H1 (cell line): Measurements from ENCODE around the gene VGLL4. TPM values are rescaled to one million over a fixed set of nuclear protein-coding genes. Genes with fewer than 3 reads are reported as not detected.
A peak's percentile ranks its signal among the peaks of the same experiment; 100 is the strongest.

Experiments used
- CTCF ChIA-PET: fragments of 300-600 bp; sonication (Branson Sonifier 250); formaldehyde crosslinking; loops from one replicate; lab custom pipeline; 2021; ENCODE audit not compliant: partially characterized antibody; lab: Charles Lee
- POLR2A ChIA-PET: fragments of 300-600 bp; sonication (Branson Sonifier 250); formaldehyde crosslinking; loops from one replicate; lab custom pipeline; 2021; ENCODE audit warnings: inconsistent platforms; ENCODE audit not compliant: partially characterized antibody; lab: Charles Lee
- DNase-seq, 2 experiments: peaks; one replicate each; pipeline versions ENCODE4 v3.0.0 to v3.0.0-alpha.2; 2010 to 2022; ENCODE audit warnings: low spot score in 2 of 2, low read depth in 1 of 2, mixed read lengths in 1 of 2
- FAIRE-seq: peaks from 2 replicates; lab custom pipeline; 2011; peaks lifted over from hg19 to GRCh38; lab: Jason Lieb, UNC
- H2AFZ ChIP-seq: 2 replicates; pipeline ENCODE4 v1.8.1; 2012; ENCODE audit warnings: low read length, inconsistent platforms
- H2AK5ac ChIP-seq: 2 replicates; pipeline ENCODE4 v1.6.1; 2013; ENCODE audit warnings: low read depth, low read length
- H2BK120ac ChIP-seq: replicated peaks from 2 replicates; pipeline ENCODE3; 2013; ENCODE audit warnings: low read depth, low read length, inconsistent platforms
- H2BK12ac ChIP-seq: 2 replicates; pipeline ENCODE4 v1.6.1; 2013; ENCODE audit warnings: low read depth, low read length
- H2BK15ac ChIP-seq: 2 replicates; pipeline ENCODE4 v1.6.1; 2013; ENCODE audit warnings: low read length
- H2BK20ac ChIP-seq: 2 replicates; pipeline ENCODE4 v1.6.1; 2013; ENCODE audit warnings: low read length
- H2BK5ac ChIP-seq: 2 replicates; pipeline ENCODE4 v1.6.1; 2013; ENCODE audit warnings: low read depth, low read length
- H3K14ac ChIP-seq: 2 replicates; pipeline ENCODE4 v1.6.1; 2013; ENCODE audit warnings: inconsistent platforms; ENCODE audit not compliant: insufficient read length
- H3K18ac ChIP-seq: 2 replicates; pipeline ENCODE4 v1.6.1; 2013; ENCODE audit warnings: low read length; ENCODE audit errors: extremely low read depth
- H3K23ac ChIP-seq: 2 replicates; pipeline ENCODE4 v1.6.1; 2013; ENCODE audit warnings: inconsistent platforms; ENCODE audit not compliant: insufficient read length
- H3K23me2 ChIP-seq: 2 replicates; pipeline ENCODE4 v1.6.1; 2013; ENCODE audit warnings: low read depth, low read length
- H3K27ac ChIP-seq: 2 replicates; pipeline ENCODE4 v1.6.1; 2011; ENCODE audit warnings: low read depth, low read length, inconsistent platforms
- H3K27me3 ChIP-seq, 4 experiments: replicated peaks in 1 of 4; 1 replicate in 1 of 4; 2 replicates in 3 of 4; pipeline versions ENCODE4 v1.6.1 to v1.8.1; 2011 to 2013; ENCODE audit warnings: low read length in 3 of 4, mild to moderate bottlenecking in 3 of 4, inconsistent platforms in 2 of 4, mixed read lengths in 2 of 4, moderate library complexity in 1 of 4; ENCODE audit not compliant: control insufficient read depth in 3 of 4, insufficient read depth in 3 of 4; ENCODE audit errors: extremely low read depth in 1 of 4
- H3K36me3 ChIP-seq, 4 experiments: 2 replicates each; pipeline versions ENCODE4 v1.6.1 to v1.8.1; 2011 to 2013; ENCODE audit warnings: mild to moderate bottlenecking in 4 of 4, low read length in 3 of 4, moderate library complexity in 2 of 4, control low read depth in 1 of 4, inconsistent platforms in 1 of 4; ENCODE audit not compliant: insufficient read depth in 4 of 4, control insufficient read depth in 2 of 4
- H3K4ac ChIP-seq: replicated peaks from 2 replicates; pipeline ENCODE3; 2013; ENCODE audit warnings: low read length, low read depth, mixed read lengths, inconsistent platforms; ENCODE audit not compliant: insufficient read length
- H3K4me1 ChIP-seq, 4 experiments: replicated peaks in 1 of 4; 1 replicate in 1 of 4; 2 replicates in 3 of 4; pipeline versions ENCODE4 v1.6.1 to v1.8.1; 2011 to 2013; ENCODE audit warnings: low read length in 3 of 4, inconsistent platforms in 2 of 4, mixed read lengths in 1 of 4; ENCODE audit not compliant: insufficient read depth in 4 of 4, control insufficient read depth in 3 of 4
- H3K4me2 ChIP-seq, 2 experiments: 2 replicates each; pipeline versions ENCODE4 v1.6.1 to v1.8.1; 2011 to 2013; ENCODE audit warnings: low read depth in 2 of 2, low read length in 2 of 2, control low read depth in 1 of 2, inconsistent platforms in 1 of 2, mild to moderate bottlenecking in 1 of 2; ENCODE audit not compliant: insufficient read depth in 1 of 2
- H3K4me3 ChIP-seq, 4 experiments: fragments of 200-600, 300-600 bp in 1 of 4; sonication (generic), shearing (Covaris generic), sonication (Bioruptor Twin) in 1 of 4; 2 replicates each; pipeline versions ENCODE4 v1.5.1 to v1.8.1; 2011 to 2016; ENCODE audit warnings: low read length in 4 of 4, low read depth in 3 of 4, control low read depth in 2 of 4, inconsistent platforms in 2 of 4, mild to moderate bottlenecking in 2 of 4, mixed read lengths in 1 of 4, moderate library complexity in 1 of 4; ENCODE audit not compliant: insufficient read depth in 2 of 4; ENCODE audit errors: extremely low read depth in 1 of 4
- H3K56ac ChIP-seq: replicated peaks from 2 replicates; pipeline ENCODE3; 2013; ENCODE audit warnings: low read depth, mild to moderate bottlenecking, mixed read lengths, low read length, inconsistent platforms; ENCODE audit not compliant: insufficient read length
- H3K79me1 ChIP-seq: 2 replicates; pipeline ENCODE4 v1.6.1; 2013; ENCODE audit warnings: low read depth, low read length, control low read depth
- H3K79me2 ChIP-seq, 2 experiments: 2 replicates each; pipeline versions ENCODE4 v1.6.1 to v1.8.1; 2012 to 2013; ENCODE audit warnings: low read length in 2 of 2, mild to moderate bottlenecking in 2 of 2, inconsistent platforms in 1 of 2; ENCODE audit not compliant: insufficient read depth in 2 of 2, control insufficient read depth in 1 of 2
- H3K9ac ChIP-seq, 4 experiments: replicated peaks in 1 of 4; 1 replicate in 1 of 4; 2 replicates in 3 of 4; pipeline versions ENCODE4 v1.6.1 to v1.8.1; 2011 to 2013; ENCODE audit warnings: low read depth in 3 of 4, low read length in 3 of 4, control low read depth in 2 of 4, mild to moderate bottlenecking in 2 of 4, moderate library complexity in 2 of 4, inconsistent platforms in 1 of 4; ENCODE audit errors: extremely low read depth in 1 of 4
- H3K9me3 ChIP-seq, 2 experiments: 2 replicates each; pipeline versions ENCODE4 v1.6.1 to v1.8.1; 2012 to 2013; ENCODE audit warnings: mild to moderate bottlenecking in 2 of 2, moderate library complexity in 2 of 2, control low read depth in 1 of 2, inconsistent platforms in 1 of 2, low read depth in 1 of 2, low read length in 1 of 2, mixed read lengths in 1 of 2; ENCODE audit not compliant: insufficient read depth in 2 of 2
- H4K20me1 ChIP-seq, 2 experiments: replicated peaks in 1 of 2; 2 replicates each; pipeline versions ENCODE3 to v1.8.1; 2011 to 2013; ENCODE audit warnings: inconsistent platforms in 2 of 2, low read length in 2 of 2, mild to moderate bottlenecking in 1 of 2; ENCODE audit not compliant: insufficient read depth in 2 of 2, control insufficient read depth in 1 of 2
- H4K5ac ChIP-seq: 2 replicates; pipeline ENCODE4 v1.6.1; 2013; ENCODE audit warnings: low read length, low read depth, mixed read lengths, inconsistent platforms; ENCODE audit not compliant: insufficient read length
- H4K8ac ChIP-seq: 2 replicates; pipeline ENCODE4 v1.8.0; 2013; ENCODE audit warnings: mild to moderate bottlenecking, moderate library complexity, low read length, inconsistent platforms; ENCODE audit not compliant: insufficient read depth; ENCODE audit errors: extremely low read depth
- H4K91ac ChIP-seq: replicated peaks from 2 replicates; pipeline ENCODE3; 2013; ENCODE audit warnings: low read length, mixed read lengths, inconsistent platforms; ENCODE audit not compliant: insufficient read length
- KDM5A ChIP-seq: fragments of 200-600 bp; IDR thresholded peaks from 2 replicates; pipeline ENCODE4 v1.7.1; 2012; ENCODE audit warnings: mild to moderate bottlenecking, low read length, inconsistent platforms, mixed read lengths
- NRF1 ChIP-seq: IDR thresholded peaks from 2 replicates; pipeline ENCODE4 v1.6.1; 2011; ENCODE audit warnings: mild to moderate bottlenecking, low read depth, low read length, improper control_type of control experiment
- YY1 ChIP-seq: IDR thresholded peaks from 2 replicates; pipeline ENCODE4 v1.6.1; 2011; ENCODE audit warnings: low read depth, mild to moderate bottlenecking, low read length
- WGBS, 2 experiments: shearing (Covaris generic) in 1 of 2; methylation state at CpG; one replicate each; pipeline versions ENCODE4 v1.1.6 to v1.1.7; 2013 to 2015; ENCODE audit warnings: low lambda C conversion rate in 2 of 2, mixed read lengths in 2 of 2, inconsistent platforms in 1 of 2, low coverage in 1 of 2, missing lambda C conversion rate in 1 of 2; ENCODE audit not compliant: insufficient replicate concordance in 2 of 2, insufficient coverage in 1 of 2, insufficient read length in 1 of 2; ENCODE audit errors: extremely low coverage in 1 of 2, missing lambda C conversion rate in 1 of 2; 5-methylcytosine and 5-hydroxymethylcytosine counted together
- polyA plus RNA-seq, 7 experiments: library from polyadenylated mRNA; depleted of rRNA in 3 of 7; stranded (reverse) in 5 of 7; unstranded in 2 of 7; fragments of >200 nt in 5 of 7; fragments of 200-250 nt in 2 of 7; gene quantifications; 1 replicate in 5 of 7; 2 replicates in 1 of 7; 4 replicates in 1 of 7; pipeline versions ENCODE4 v1.2.1 to v1.2.3, GENCODE V29; 2011 to 2013; ENCODE audit warnings: missing spikeins in 2 of 7, mixed read lengths in 2 of 7
- total RNA-seq: library from RNA; stranded (reverse); fragmentation: NEBNext Ultra II Directional; extraction: Animal tissue kit (Norgen Biotek cat#: 25700); gene quantifications from 2 replicates; pipeline ENCODE4 v1.2.1, GENCODE V29; 2021

VGLL4 gene
- total and polyA plus RNA-seq, 2 of the 8 experiments (the other 6 are each of a cell fraction or from before 2014, with no cell fraction given): 45.1 to 50.0 TPM

DNA sequence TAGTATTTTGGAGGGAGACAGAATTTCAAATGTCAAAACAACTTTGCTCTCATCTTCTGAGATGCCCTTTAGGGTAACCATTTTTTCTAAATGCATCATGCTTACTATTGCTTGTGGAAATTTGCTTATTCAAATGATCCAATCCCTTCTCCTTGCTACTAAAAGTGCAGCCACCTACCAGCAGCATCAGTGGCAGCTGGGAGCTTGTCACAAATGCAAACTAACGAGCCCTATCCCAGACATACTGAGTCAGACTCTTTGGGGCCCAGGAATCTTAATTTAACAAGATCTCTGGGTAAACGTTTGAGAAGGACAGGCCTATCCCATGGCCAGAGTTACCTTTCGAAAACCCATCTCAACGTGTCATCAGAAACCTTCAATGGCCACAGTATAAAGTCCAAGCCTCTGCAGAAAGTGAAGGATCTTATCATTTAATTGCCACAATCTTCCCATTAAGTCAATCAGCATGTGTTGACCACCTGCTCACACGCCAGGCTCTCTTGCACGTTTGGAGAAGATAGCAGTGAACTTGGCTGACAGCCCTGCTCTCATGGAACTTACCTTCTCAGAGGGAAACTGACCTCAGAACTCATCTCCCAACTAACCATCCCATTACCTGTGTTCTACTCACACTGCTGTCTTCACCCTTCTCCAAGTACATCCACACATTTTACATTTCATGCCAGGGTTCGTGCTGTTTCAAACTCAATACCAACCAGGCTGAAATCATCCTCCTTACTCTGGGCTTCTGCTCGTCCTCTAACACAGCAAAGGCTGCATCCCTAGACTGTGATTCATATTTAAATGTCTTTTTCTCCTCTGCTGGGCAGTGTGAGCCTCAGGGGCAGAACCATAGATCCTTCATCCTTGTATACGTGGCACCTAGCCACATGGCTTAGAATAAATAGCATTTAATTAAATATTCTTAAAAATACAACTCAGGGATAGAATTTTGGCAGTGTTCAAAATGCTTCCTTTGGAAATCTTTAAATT is 24.8 kb upstream of the VGLL4 start:
- H2BK5ac ChIP-seq: no peak overlapping the region
- no peak overlapping the region for H3K9ac ChIP-seq
- no peak overlapping the region for H3K4me2 ChIP-seq
- no peak overlapping the region for H3K27ac ChIP-seq
- H4K8ac ChIP-seq: no peak overlapping the region
- no peak overlapping the region for H3K4ac ChIP-seq
- H3K23me2 ChIP-seq: no peaks in the 10 kb centered on the region
- TF ChIP-seq YY1 (no peak), NRF1 (no peak), KDM5A (no peak)
- no peak overlapping the region for H3K4me3 ChIP-seq
- POLR2A ChIA-PET: no interaction called here
- H2BK20ac ChIP-seq: no peak overlapping the region
- no peak overlapping the region for H3K18ac ChIP-seq
- H3K23ac ChIP-seq: no peak overlapping the region
- no peak overlapping the region for H4K91ac ChIP-seq
- no peak overlapping the region for H2BK120ac ChIP-seq
- H3K9me3 ChIP-seq: no peaks in the 10 kb centered on the region
- FAIRE-seq (peak; percentile 19), DNase-seq (peak in 1 of 2 experiments; percentile 28)
- no peaks in the 10 kb centered on the region for H3K36me3 ChIP-seq
- no peak overlapping the region for H3K14ac ChIP-seq
- H2AFZ ChIP-seq: no peak overlapping the region
- H2AK5ac ChIP-seq: no peak overlapping the region
- no peak overlapping the region for H3K56ac ChIP-seq
- CTCF ChIA-PET: interaction anchor here (0.9 to 2.0 kb wide), 2 partner anchors 13 to 36 kb away, joined by 3 to 5 read pairs; no protein-coding TSS in a partner anchor
- no peaks in the 10 kb centered on the region for H3K27me3 ChIP-seq
- H4K20me1 ChIP-seq: peaks cover 0 to 2% of the 10 kb centered on the region in 2 experiments
- peaks cover 5% of the 10 kb centered on the region; the same call in 1 of the 2 replicates for H3K79me1 ChIP-seq
- peaks cover 0 to 12% (median 0%) of the 10 kb centered on the region in 4 experiments; a peak in 1 of 7 replicates for H3K4me1 ChIP-seq
- no peak overlapping the region for H2BK15ac ChIP-seq
- H2BK12ac ChIP-seq: no peak overlapping the region
- H4K5ac ChIP-seq: no peak overlapping the region
- 71% methylated on average over 9 of the region's 9 CpGs; no CpG with 5 or more reads in 1 of the 2 experiments for WGBS, 2 experiments
- no peaks in the 10 kb centered on the region for H3K79me2 ChIP-seq
